OCI-LY3 (cell line): ENCODE data around the gene NAB1.

Experiments
- H2AFZ ChIP-seq: fragments of 200-600, 300-600 bp; shearing (Covaris generic); 2 replicates; pipeline ENCODE4 v1.6.0; 2014; ENCODE audit warnings: antibody characterized with exemption, low read depth, low read length
- H3K27ac ChIP-seq: fragments of 200-600, 300-600 bp; sonication (generic); 2 replicates; pipeline ENCODE4 v1.5.1; 2014; ENCODE audit warnings: mild to moderate bottlenecking, low read length, moderate library complexity, mixed read lengths
- H3K27me3 ChIP-seq: fragments of 200-600, 300-600 bp; sonication (generic); 2 replicates; pipeline ENCODE4 v1.6.1; 2014; ENCODE audit warnings: low read depth, low read length, mixed read lengths
- H3K36me3 ChIP-seq: fragments of 200-600, 300-600 bp; sonication (generic); replicated peaks from 2 replicates; pipeline ENCODE3; 2014; ENCODE audit warnings: low read depth, low read length, mixed read lengths
- H3K4me1 ChIP-seq: fragments of 300-600, 200-600 bp; sonication (generic); 2 replicates; pipeline ENCODE4 v1.6.1; 2014; ENCODE audit warnings: low read length, mixed read lengths
- H3K4me2 ChIP-seq: fragments of 200-600, 300-600 bp; sonication (generic); 2 replicates; pipeline ENCODE4 v1.6.1; 2014; ENCODE audit warnings: low read length, mixed read lengths
- H3K4me3 ChIP-seq: fragments of 300-600, 200-600 bp; sonication (generic); 2 replicates; pipeline ENCODE4 v1.5.1; 2014; ENCODE audit warnings: antibody characterized with exemption, mild to moderate bottlenecking, low read length, moderate library complexity
- H3K79me2 ChIP-seq: fragments of 300-600, 200-600 bp; shearing (Covaris generic); 2 replicates; pipeline ENCODE4 v1.6.1; 2014; ENCODE audit warnings: mild to moderate bottlenecking, low read length, mixed read lengths
- H3K9ac ChIP-seq: fragments of 300-600, 200-600 bp; shearing (Covaris generic); 2 replicates; pipeline ENCODE4 v1.6.0; 2014; ENCODE audit warnings: mild to moderate bottlenecking, low read length, moderate library complexity
- H3K9me3 ChIP-seq: fragments of 200-600, 300-600 bp; shearing (Covaris generic); 2 replicates; pipeline ENCODE4 v1.6.1; 2014; ENCODE audit warnings: low read length, mixed read lengths; ENCODE audit not compliant: insufficient read depth
- H4K20me1 ChIP-seq: fragments of 200-600, 300-600 bp; sonication (generic); 2 replicates; pipeline ENCODE4 v1.6.1; 2016; ENCODE audit warnings: low read length, mixed read lengths; ENCODE audit not compliant: insufficient read depth
- EZH2phosphoT487 ChIP-seq: fragments of 200-600 bp; shearing (Covaris generic); IDR thresholded peaks from 2 replicates; pipeline ENCODE4 v1.6.1; 2018; ENCODE audit warnings: antibody characterized with exemption, mixed run types, low read depth
- TF ChIP-seq, protein P1 (sequence below): fragments of 200-600, 300-600 bp; sonication (generic); IDR thresholded peaks from 2 replicates; pipeline ENCODE4 v1.5.1; 2014; ENCODE audit warnings: antibody characterized with exemption, low read length, low read depth

The NAB1 gene

DNA sequence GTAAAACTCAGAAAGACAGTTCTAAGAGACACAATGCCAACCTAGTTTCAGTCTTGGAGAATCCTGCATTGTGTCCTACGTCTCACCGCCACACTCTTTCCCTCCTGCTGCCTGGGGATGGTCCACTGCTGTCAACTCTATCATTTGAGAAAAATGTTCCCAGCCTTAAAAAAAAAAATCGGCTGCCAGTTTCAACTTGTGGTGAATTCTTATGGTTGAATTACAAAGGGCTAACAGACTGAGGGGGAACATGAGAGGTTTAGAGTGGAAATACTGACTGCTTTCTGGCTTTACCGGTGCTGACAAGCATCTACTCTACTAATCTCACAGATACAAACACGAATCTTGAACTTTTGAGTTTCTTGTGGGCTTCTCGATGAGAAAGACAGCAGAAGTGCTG is 74.0 kb downstream of the NAB1 start:
- no peaks in the 10 kb centered on the region for H4K20me1 ChIP-seq
- H3K27me3 ChIP-seq, result peaks cover 22% of the 10 kb centered on the region
- no peaks in the 10 kb centered on the region for H3K9me3 ChIP-seq
- H3K9ac ChIP-seq, result no peak overlapping the region
- H3K27ac ChIP-seq, result no peak overlapping the region
- TF ChIP-seq EZH2phosphoT487, result no peak
- TF ChIP-seq, protein P1, sequence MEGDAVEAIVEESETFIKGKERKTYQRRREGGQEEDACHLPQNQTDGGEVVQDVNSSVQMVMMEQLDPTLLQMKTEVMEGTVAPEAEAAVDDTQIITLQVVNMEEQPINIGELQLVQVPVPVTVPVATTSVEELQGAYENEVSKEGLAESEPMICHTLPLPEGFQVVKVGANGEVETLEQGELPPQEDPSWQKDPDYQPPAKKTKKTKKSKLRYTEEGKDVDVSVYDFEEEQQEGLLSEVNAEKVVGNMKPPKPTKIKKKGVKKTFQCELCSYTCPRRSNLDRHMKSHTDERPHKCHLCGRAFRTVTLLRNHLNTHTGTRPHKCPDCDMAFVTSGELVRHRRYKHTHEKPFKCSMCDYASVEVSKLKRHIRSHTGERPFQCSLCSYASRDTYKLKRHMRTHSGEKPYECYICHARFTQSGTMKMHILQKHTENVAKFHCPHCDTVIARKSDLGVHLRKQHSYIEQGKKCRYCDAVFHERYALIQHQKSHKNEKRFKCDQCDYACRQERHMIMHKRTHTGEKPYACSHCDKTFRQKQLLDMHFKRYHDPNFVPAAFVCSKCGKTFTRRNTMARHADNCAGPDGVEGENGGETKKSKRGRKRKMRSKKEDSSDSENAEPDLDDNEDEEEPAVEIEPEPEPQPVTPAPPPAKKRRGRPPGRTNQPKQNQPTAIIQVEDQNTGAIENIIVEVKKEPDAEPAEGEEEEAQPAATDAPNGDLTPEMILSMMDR, result no peak
- H3K4me3 ChIP-seq, result peak overlapping the region; percentile 60
- H3K4me2 ChIP-seq, result peak overlapping the region; percentile 78
- H3K4me1 ChIP-seq, result peaks cover 55% of the 10 kb centered on the region
- H3K36me3 ChIP-seq, result no peaks in the 10 kb centered on the region
- H3K79me2 ChIP-seq, result no peaks in the 10 kb centered on the region
- H2AFZ ChIP-seq, result no peak overlapping the region

DNA sequence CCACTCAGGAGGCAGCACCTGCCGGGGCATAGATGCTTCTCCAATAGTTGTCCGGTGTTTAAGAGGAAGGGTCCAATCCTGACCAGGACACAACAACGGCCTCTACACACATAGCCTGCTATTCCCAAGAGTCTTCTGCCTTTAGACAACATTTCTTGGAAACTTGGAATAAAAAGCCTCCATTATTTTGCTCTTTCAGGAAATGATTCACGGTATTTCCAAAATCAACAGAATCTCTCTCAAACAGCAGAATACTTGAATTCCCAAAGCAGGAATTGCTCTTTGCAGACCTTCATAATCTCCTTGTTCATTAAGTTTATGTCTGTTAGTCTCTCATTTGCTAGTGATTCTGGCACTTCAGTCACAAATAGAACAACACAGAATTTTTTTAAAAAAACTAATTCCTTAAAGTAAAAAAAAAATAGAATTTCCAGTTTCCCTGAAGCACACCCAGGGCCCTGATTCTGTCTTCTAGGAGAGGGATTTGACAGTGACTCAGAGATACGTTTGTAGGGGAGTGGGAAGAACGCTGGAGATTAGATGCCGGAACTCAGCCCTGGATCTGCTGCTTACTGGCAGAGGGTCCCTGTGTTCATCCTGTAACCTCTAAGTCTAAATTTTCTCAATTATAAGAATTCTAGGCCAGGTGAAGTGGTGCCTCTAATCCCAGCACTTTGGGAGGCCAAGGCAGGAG is 74.7 kb downstream of the NAB1 start:
- Histone ChIP-seq H2AFZ (no peak overlapping the region), H3K27ac (no peak overlapping the region), H3K36me3 (no peaks in the 10 kb centered on the region), H3K4me3 (peak overlapping the region; percentile 60; the same call in 1 of the 2 replicates), H3K27me3 (peaks cover 20% of the 10 kb centered on the region), H3K4me1 (peaks cover 48% of the 10 kb centered on the region), H4K20me1 (no peaks in the 10 kb centered on the region), H3K79me2 (no peaks in the 10 kb centered on the region), H3K9me3 (no peaks in the 10 kb centered on the region), H3K9ac (no peak overlapping the region), H3K4me2 (peak overlapping the region; percentile 78)
- TF ChIP-seq, protein P1, result no peak
- no peak for TF ChIP-seq EZH2phosphoT487

DNA sequence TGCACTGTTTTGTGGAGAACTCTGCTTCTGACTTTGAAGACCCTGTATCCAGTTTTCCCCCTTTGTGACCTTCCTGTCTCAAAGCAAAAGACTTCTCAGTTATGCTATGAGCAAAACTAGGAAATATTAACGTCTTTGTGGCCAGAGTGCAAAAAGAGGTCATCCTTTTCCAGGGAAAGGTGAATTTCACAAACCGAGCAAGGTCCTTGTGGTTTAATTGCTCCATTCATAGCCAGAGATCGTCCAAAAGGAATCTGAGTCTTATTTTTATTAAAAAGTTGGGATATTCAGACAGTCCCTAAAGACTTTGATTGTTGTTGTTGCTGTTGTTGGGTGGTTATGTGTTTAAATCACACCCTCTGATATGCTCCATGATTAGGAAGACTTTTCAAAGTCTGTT is 77.4 kb downstream of the NAB1 start:
- Histone ChIP-seq H3K9ac (no peak overlapping the region), H3K36me3 (no peaks in the 10 kb centered on the region), H2AFZ (no peak overlapping the region), H4K20me1 (no peaks in the 10 kb centered on the region), H3K27ac (no peak overlapping the region), H3K4me3 (no peak overlapping the region), H3K9me3 (no peaks in the 10 kb centered on the region), H3K79me2 (no peaks in the 10 kb centered on the region), H3K4me2 (no peak overlapping the region), H3K4me1 (peaks cover 27% of the 10 kb centered on the region), H3K27me3 (peaks cover 9% of the 10 kb centered on the region)
- TF ChIP-seq, protein P1, result no peak
- no peak for TF ChIP-seq EZH2phosphoT487

DNA sequence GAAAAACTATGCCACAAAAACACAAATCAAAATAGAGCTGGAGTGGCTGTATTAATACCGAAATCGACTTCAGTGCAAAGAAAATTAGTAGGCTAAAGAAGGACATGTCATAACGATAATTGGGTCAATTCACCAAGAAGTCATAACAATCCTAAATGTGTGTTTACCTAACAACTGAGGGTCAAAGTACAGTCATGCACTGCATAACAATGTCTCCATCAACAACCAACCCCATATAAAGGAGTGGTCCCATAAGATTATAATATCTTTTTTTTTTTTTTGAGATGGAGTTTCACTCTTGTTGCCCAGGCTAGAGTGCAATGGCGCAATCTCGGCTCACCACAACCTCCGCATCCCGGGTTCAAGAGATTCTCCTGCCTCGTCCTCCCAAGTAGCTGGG is 87.5 kb downstream of the NAB1 start:
- no peaks in the 10 kb centered on the region for H3K9me3 ChIP-seq
- no peaks in the 10 kb centered on the region for H3K27me3 ChIP-seq
- H3K4me1 ChIP-seq, result no peaks in the 10 kb centered on the region
- no peak overlapping the region for H3K9ac ChIP-seq
- no peak overlapping the region for H2AFZ ChIP-seq
- TF ChIP-seq, protein P1, result no peak
- TF ChIP-seq EZH2phosphoT487, result no peak
- H4K20me1 ChIP-seq, result no peaks in the 10 kb centered on the region
- H3K36me3 ChIP-seq, result no peaks in the 10 kb centered on the region
- no peak overlapping the region for H3K27ac ChIP-seq
- no peak overlapping the region for H3K4me2 ChIP-seq
- no peak overlapping the region for H3K4me3 ChIP-seq
- no peaks in the 10 kb centered on the region for H3K79me2 ChIP-seq
